H9 (cell line): ENCODE measurements around the gene HBZ. TPM values are rescaled to one million over a fixed set of nuclear protein-coding genes. Genes with fewer than 3 reads are reported as not detected.

Experiments
- DNase-seq: peaks from one replicate; pipeline ENCODE4 v3.0.0-alpha.2; 2017
- H2AFZ ChIP-seq: one replicate; pipeline ENCODE4 v1.6.1; 2013; ENCODE audit warnings: mild to moderate bottlenecking, low read length, control low read depth, moderate library complexity
- H2AK5ac ChIP-seq: 2 replicates; pipeline ENCODE4 v1.6.1; 2013; ENCODE audit warnings: low read length, control low read depth, mixed read lengths; ENCODE audit not compliant: insufficient read length
- H2BK120ac ChIP-seq: one replicate; pipeline ENCODE4 v1.6.1; 2013; ENCODE audit warnings: low read depth, mild to moderate bottlenecking, low read length, control low read depth, inconsistent platforms; ENCODE audit not compliant: poor library complexity, severe bottlenecking
- H2BK12ac ChIP-seq: 2 replicates; pipeline ENCODE4 v1.6.1; 2013; ENCODE audit warnings: low read length, control low read depth, mixed read lengths, low read depth; ENCODE audit not compliant: insufficient read length
- H2BK15ac ChIP-seq: 2 replicates; pipeline ENCODE4 v1.6.1; 2013; ENCODE audit warnings: low read depth, low read length, control low read depth
- H2BK20ac ChIP-seq: one replicate; pipeline ENCODE4 v1.6.1; 2013; ENCODE audit warnings: low read depth, mild to moderate bottlenecking, low read length, control low read depth, inconsistent platforms; ENCODE audit not compliant: poor library complexity, severe bottlenecking
- H2BK5ac ChIP-seq: 2 replicates; pipeline ENCODE4 v1.6.1; 2013; ENCODE audit warnings: low read length, control low read depth, mixed read lengths; ENCODE audit not compliant: insufficient read length
- H3K14ac ChIP-seq: 2 replicates; pipeline ENCODE4 v1.6.1; 2013; ENCODE audit warnings: low read length, control low read depth; ENCODE audit not compliant: insufficient read depth
- H3K18ac ChIP-seq: 2 replicates; pipeline ENCODE4 v1.6.1; 2013; ENCODE audit warnings: low read depth, mild to moderate bottlenecking, mixed read lengths, low read length, control low read depth; ENCODE audit not compliant: insufficient read length
- H3K23ac ChIP-seq: 2 replicates; pipeline ENCODE4 v1.6.1; 2013; ENCODE audit warnings: low read length, control low read depth, mixed read lengths, low read depth; ENCODE audit not compliant: insufficient read length
- H3K23me2 ChIP-seq: 2 replicates; pipeline ENCODE4 v1.6.1; 2013; ENCODE audit warnings: low read depth, mild to moderate bottlenecking, mixed read lengths, low read length, control low read depth; ENCODE audit not compliant: insufficient read length, poor library complexity, severe bottlenecking
- H3K27ac ChIP-seq: 2 replicates; pipeline ENCODE4 v1.5.1; 2013; ENCODE audit warnings: low read length, control low read depth, mixed read lengths, low read depth; ENCODE audit not compliant: insufficient read length
- H3K27me3 ChIP-seq: 2 replicates; pipeline ENCODE4 v1.6.1; 2013; ENCODE audit warnings: low read length, control low read depth, inconsistent platforms; ENCODE audit not compliant: insufficient read depth
- H3K4ac ChIP-seq: 2 replicates; pipeline ENCODE4 v1.6.1; 2013; ENCODE audit warnings: low read depth, mild to moderate bottlenecking, control low read depth, inconsistent platforms, low read length, moderate library complexity
- H3K4me1 ChIP-seq: 2 replicates; pipeline ENCODE4 v1.6.1; 2013; ENCODE audit warnings: low read length, control low read depth, inconsistent platforms; ENCODE audit not compliant: insufficient read depth
- H3K4me2 ChIP-seq: 2 replicates; pipeline ENCODE4 v1.6.1; 2013; ENCODE audit warnings: low read length, control low read depth, mixed read lengths; ENCODE audit not compliant: insufficient read length, insufficient read depth
- H3K56ac ChIP-seq: 2 replicates; pipeline ENCODE4 v1.6.1; 2013; ENCODE audit warnings: low read depth, mild to moderate bottlenecking, mixed read lengths, low read length, control low read depth; ENCODE audit not compliant: insufficient read length
- H3K79me1 ChIP-seq: 2 replicates; pipeline ENCODE4 v1.6.1; 2013; ENCODE audit warnings: low read depth, mild to moderate bottlenecking, moderate library complexity, low read length, control low read depth, inconsistent platforms; ENCODE audit not compliant: insufficient read depth, poor library complexity, severe bottlenecking
- H3K79me2 ChIP-seq: 2 replicates; pipeline ENCODE4 v1.6.1; 2013; ENCODE audit warnings: low read length, control low read depth, inconsistent platforms; ENCODE audit not compliant: insufficient read depth
- H3K9ac ChIP-seq: 2 replicates; pipeline ENCODE4 v1.6.1; 2013; ENCODE audit warnings: low read length, control low read depth, mixed read lengths; ENCODE audit not compliant: insufficient read length; ENCODE audit errors: extremely low read depth
- H3K9me3 ChIP-seq: one replicate; pipeline ENCODE4 v1.6.1; 2013; ENCODE audit warnings: low read depth, low read length, inconsistent platforms; ENCODE audit not compliant: control insufficient read depth
- H3T11ph ChIP-seq: one replicate; pipeline ENCODE4 v1.6.1; 2013; ENCODE audit warnings: mild to moderate bottlenecking, low read length, control low read depth, inconsistent platforms
- H4K20me1 ChIP-seq: one replicate; pipeline ENCODE4 v1.6.1; 2013; ENCODE audit not compliant: control insufficient read depth, insufficient read length, insufficient read depth
- H4K5ac ChIP-seq: 2 replicates; pipeline ENCODE4 v1.6.1; 2013; ENCODE audit warnings: low read depth, mild to moderate bottlenecking, mixed read lengths, low read length, control low read depth; ENCODE audit not compliant: insufficient read length
- H4K8ac ChIP-seq: replicated peaks from 2 replicates; pipeline ENCODE4 v1.6.1; 2013; ENCODE audit warnings: low read length, control low read depth, mixed read lengths, low read depth; ENCODE audit not compliant: insufficient read length
- H4K91ac ChIP-seq: 2 replicates; pipeline ENCODE4 v1.6.1; 2013; ENCODE audit warnings: low read depth, mild to moderate bottlenecking, moderate library complexity, mixed read lengths, low read length, control low read depth; ENCODE audit not compliant: insufficient read length
- H3K27ac Mint-ChIP-seq, 3 experiments: 2 replicates in 2 of 3; 3 replicates in 1 of 3; pipeline ENCODE4 v1.8.0; 2020 to 2021; ENCODE audit warnings: mixed read lengths in 3 of 3, mild to moderate bottlenecking in 1 of 3, moderate library complexity in 1 of 3
- H3K27me3 Mint-ChIP-seq: 2 replicates; pipeline ENCODE4 v1.8.0; 2021; ENCODE audit warnings: low read depth, mild to moderate bottlenecking, moderate library complexity, mixed read lengths
- H3K36me3 Mint-ChIP-seq, 3 experiments: 2 replicates in 2 of 3; 3 replicates in 1 of 3; pipeline ENCODE4 v1.8.0; 2020 to 2021; ENCODE audit warnings: low read depth in 3 of 3, mixed read lengths in 3 of 3; ENCODE audit not compliant: insufficient read depth in 1 of 3
- H3K4me1 Mint-ChIP-seq, 2 experiments: 2 replicates each; pipeline ENCODE4 v1.8.0; 2020; ENCODE audit warnings: mixed read lengths in 2 of 2
- H3K4me3 Mint-ChIP-seq, 2 experiments: 2 replicates in 1 of 2; 3 replicates in 1 of 2; pipeline ENCODE4 v1.8.0; 2020 to 2021; ENCODE audit warnings: mild to moderate bottlenecking in 2 of 2, mixed read lengths in 2 of 2, moderate library complexity in 1 of 2
- H3K9me3 Mint-ChIP-seq, 2 experiments: 2 replicates in 1 of 2; 3 replicates in 1 of 2; pipeline ENCODE4 v1.8.0; 2020; ENCODE audit warnings: mild to moderate bottlenecking in 2 of 2, mixed read lengths in 2 of 2, moderate library complexity in 1 of 2
- CTCF ChIP-seq: fragments of 200-600 bp; sonication (generic); conservative IDR thresholded peaks from 3 replicates; pipeline ENCODE4 v1.8.0; 2021; ENCODE audit warnings: antibody characterized with exemption, mild to moderate bottlenecking
- WGBS: extraction: QIAGEN DNeasy Blood & Tissue Kit; methylation state at CpG from one replicate; pipeline ENCODE4 v1.1.7; 2013; ENCODE audit warnings: missing lambda C conversion rate, low lambda C conversion rate, mixed read lengths; ENCODE audit not compliant: insufficient read length; ENCODE audit errors: extremely low coverage; 5-methylcytosine and 5-hydroxymethylcytosine counted together
- total RNA-seq: library from RNA; stranded (reverse); gene quantifications from 2 replicates; pipeline ENCODE4 v1.2.1, GENCODE V29; 2021

Gene HBZ
- total RNA-seq, 1 experiment from 2014 or later, result not detected

DNA sequence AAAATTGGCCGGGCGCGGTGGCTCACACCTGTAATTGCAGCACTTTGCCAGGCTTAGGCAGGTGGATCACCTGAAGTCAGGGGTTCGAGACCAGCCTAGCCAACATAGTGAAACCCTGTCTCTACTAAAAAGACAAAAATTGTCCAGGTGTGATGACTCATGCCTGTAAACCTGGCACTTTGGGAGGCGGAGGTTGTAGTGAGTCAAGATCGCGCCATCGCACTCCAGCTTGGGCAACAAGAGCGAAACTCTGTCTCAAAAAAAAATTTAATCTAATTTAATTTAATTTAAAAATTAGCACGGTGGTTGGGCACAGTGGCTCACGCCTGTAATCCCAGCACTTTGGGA lies 26.2 kb downstream of the HBZ start:
- Mint-ChIP-seq H3K9me3 (peaks cover 4 to 7% of the 10 kb centered on the region in 2 experiments; a peak in 2 of 5 replicates), H3K4me1 (peaks cover 12 to 13% of the 10 kb centered on the region in 2 experiments), H3K27ac (no peak overlapping the region), H3K36me3 (peaks cover 0 to 7% (median 0%) of the 10 kb centered on the region in 3 experiments; a peak in 3 of 7 replicates), H3K4me3 (no peak overlapping the region), H3K27me3 (peaks cover 59% of the 10 kb centered on the region)
- Histone ChIP-seq H4K8ac (no peak overlapping the region), H3K23ac (no peak overlapping the region), H3K4ac (no peak overlapping the region), H2BK20ac (no peak overlapping the region), H4K20me1 (no peaks in the 10 kb centered on the region), H4K91ac (no peak overlapping the region), H3K9ac (no peak overlapping the region), H3K23me2 (peaks cover 5% of the 10 kb centered on the region), H2BK120ac (no peak overlapping the region), H3T11ph (no peak overlapping the region), H3K4me1 (no peaks in the 10 kb centered on the region; the same call in 1 of the 2 replicates), H2AK5ac (no peak overlapping the region), H2AFZ (no peak overlapping the region), H3K79me2 (no peaks in the 10 kb centered on the region), H2BK5ac (no peak overlapping the region), H3K27me3 (peaks cover 45% of the 10 kb centered on the region), H3K14ac (no peak overlapping the region), H3K9me3 (no peaks in the 10 kb centered on the region), H3K56ac (no peak overlapping the region), H3K79me1 (no peaks in the 10 kb centered on the region), H2BK15ac (no peak overlapping the region), H3K27ac (no peak overlapping the region), H3K4me2 (no peak overlapping the region), H2BK12ac (no peak overlapping the region), H4K5ac (no peak overlapping the region), H3K18ac (no peak overlapping the region)
- no CpG with 5 or more reads among the region's 11 CpGs for WGBS
- no peak for DNase-seq
- TF ChIP-seq CTCF, result no peak
